Panc1 (cell line): ENCODE results near the gene ABCC10. TPM values are rescaled to one million over a fixed set of nuclear protein-coding genes. Genes with fewer than 3 reads are reported as not detected.

Source experiments
- ATAC-seq: fragments of 200-7000 bp; cut with Tn5 transposase; 2 replicates; pipeline ENCODE4 v1.9.1; 2020; ENCODE audit warnings: mild to moderate bottlenecking, moderate library complexity
- BruUV-seq: library from RNA; stranded (reverse); fragments of 400-500 nt; replicated peaks from 2 replicates; lab custom pipeline; 2021; lab: Mats Ljungman, UMichigan
- CTCF ChIA-PET: fragments of 300-600 bp; sonication (Branson Sonifier 250); formaldehyde crosslinking; loops from one replicate; lab custom pipeline; 2022; ENCODE audit warnings: antibody characterized with exemption; lab: Charles Lee
- POLR2A ChIA-PET: fragments of 300-600 bp; sonication (Branson Sonifier 250); formaldehyde crosslinking; loops from one replicate; lab custom pipeline; 2022; ENCODE audit warnings: antibody characterized with exemption; lab: Charles Lee
- DNase-seq: peaks from one replicate; pipeline ENCODE4 v3.0.0-alpha.2; 2010; ENCODE audit warnings: low read depth, low spot score
- H3K27ac ChIP-seq: 2 replicates; pipeline ENCODE4 v1.5.1; 2011; ENCODE audit warnings: mild to moderate bottlenecking, low read length, inconsistent platforms
- H3K27me3 ChIP-seq: fragments of 200-500 bp; sonication (Bioruptor generic); 2 replicates; pipeline ENCODE4 v1.6.0; 2014; ENCODE audit warnings: low read length, inconsistent platforms; ENCODE audit not compliant: control insufficient read depth, insufficient read depth
- H3K36me3 ChIP-seq: fragments of 200-500 bp; sonication (Bioruptor generic); 2 replicates; pipeline ENCODE4 v1.5.1; 2014; ENCODE audit warnings: inconsistent platforms, mild to moderate bottlenecking, low read length, moderate library complexity; ENCODE audit not compliant: control insufficient read depth, insufficient read depth
- H3K4me1 ChIP-seq: 2 replicates; pipeline ENCODE4 v1.5.1; 2011; ENCODE audit warnings: inconsistent platforms, mild to moderate bottlenecking, low read length, moderate library complexity; ENCODE audit not compliant: control insufficient read depth, insufficient read depth
- H3K4me3 ChIP-seq, 2 experiments: 2 replicates each; pipeline ENCODE4 v1.5.1; 2011 to 2012; ENCODE audit warnings: low read depth in 2 of 2, low read length in 2 of 2, mild to moderate bottlenecking in 2 of 2, inconsistent platforms in 1 of 2, moderate library complexity in 1 of 2
- H3K9me3 ChIP-seq: fragments of 200-500 bp; sonication (Bioruptor generic); 2 replicates; pipeline ENCODE4 v1.5.1; 2014; ENCODE audit warnings: low read depth, mild to moderate bottlenecking, inconsistent platforms, low read length, moderate library complexity; ENCODE audit not compliant: control insufficient read depth, insufficient read depth
- CTCF ChIP-seq: fragments of 450-650 bp; IDR thresholded peaks from 2 replicates; pipeline ENCODE4 v1.5.1; 2017; ENCODE audit warnings: mild to moderate bottlenecking
- POLR2AphosphoS5 ChIP-seq: IDR thresholded peaks from 2 replicates; pipeline ENCODE4 v1.6.1; 2012; ENCODE audit warnings: mild to moderate bottlenecking, low read depth, low read length, moderate library complexity
- REST ChIP-seq, 2 experiments: IDR thresholded peaks; 2 replicates each; pipeline ENCODE4 v1.6.1; 2011 to 2012; ENCODE audit warnings: low read depth in 2 of 2, control low read depth in 1 of 2, low read length in 1 of 2, mild to moderate bottlenecking in 1 of 2, moderate library complexity in 1 of 2; ENCODE audit not compliant: insufficient read depth in 1 of 2
- SIN3A ChIP-seq: IDR thresholded peaks from 2 replicates; pipeline ENCODE4 v1.6.1; 2012; ENCODE audit warnings: low read depth, mild to moderate bottlenecking, low read length, moderate library complexity, borderline replicate concordance; ENCODE audit not compliant: insufficient read depth
- TCF7L2 ChIP-seq: IDR thresholded peaks from 2 replicates; pipeline ENCODE4 v1.6.1; 2011; ENCODE audit warnings: mild to moderate bottlenecking, low read depth, low read length, inconsistent platforms
- in situ Hi-C: cut with HindIII; loops from 2 replicates; pipeline ENCODE4 v1.10.0; 2016; ENCODE audit warnings: low sequenced_read_pairs, low pct_unique_long_range_greater_than_20kb
- intact Hi-C: fragments of 100-400 bp; cut with micrococcal nuclease; formaldehyde crosslinking; loops from one replicate; pipeline ENCODE4 v1.10.0; 2022; ENCODE audit not compliant: unreplicated experiment
- total RNA-seq: library from RNA; stranded (reverse); gene quantifications from one replicate; pipeline ENCODE4 v1.2.1, GENCODE V29; 2021; ENCODE audit not compliant: unreplicated experiment

Gene ABCC10
- total RNA-seq, 1 experiment from 2014 or later = 52.7 TPM

GRCh38 chr6:43493230-43493629, 65.9 kb downstream of the ABCC10 start:
- no TSS peak for BruUV-seq
- ATAC-seq = no peak
- H3K27me3 ChIP-seq = no peaks in the 10 kb centered on the region
- POLR2A ChIA-PET = interaction anchor here (0.6 kb wide), 1 partner anchor 322 kb away, joined by 3 read pairs; no protein-coding TSS in a partner anchor
- TF ChIP-seq CTCF (no peak), SIN3A (no peak)
- no peaks in the 10 kb centered on the region for H3K9me3 ChIP-seq
- peaks cover 19% of the 10 kb centered on the region for H3K4me1 ChIP-seq
- no peak overlapping the region for H3K4me3 ChIP-seq
- in situ Hi-C loops (no loop called here), intact Hi-C loops (no loop called here)
- DNase-seq = no peak
- no peaks in the 10 kb centered on the region for H3K36me3 ChIP-seq
- no peak overlapping the region for H3K27ac ChIP-seq
- CTCF ChIA-PET = interaction anchor here (0.5 kb wide), 1 partner anchor 35 kb away, joined by 3 read pairs; no protein-coding TSS in a partner anchor

GRCh38 chr6:43493833-43494232, 66.5 kb downstream of the ABCC10 start:
- peaks cover 19% of the 10 kb centered on the region for H3K4me1 ChIP-seq
- POLR2A ChIA-PET = interaction anchor here (0.6 kb wide), 1 partner anchor 322 kb away, joined by 3 read pairs; no protein-coding TSS in a partner anchor
- no peak for ATAC-seq

More at GRCh38 chr6:43493833-43494232, 66.5 kb downstream of the ABCC10 start:
- Histone ChIP-seq H3K36me3 (no peaks in the 10 kb centered on the region), H3K27me3 (no peaks in the 10 kb centered on the region), H3K4me3 (no peak overlapping the region), H3K27ac (no peak overlapping the region), H3K9me3 (no peaks in the 10 kb centered on the region)
- DNase-seq = no peak
- no TSS peak for BruUV-seq
- CTCF ChIA-PET = interaction anchor here (0.5 kb wide), 1 partner anchor 35 kb away, joined by 3 read pairs; no protein-coding TSS in a partner anchor
- in situ Hi-C loops (no loop called here), intact Hi-C loops (no loop called here)
- TF ChIP-seq REST (IDR thresholded peaks at IDR 0.05; ENCODE audit: insufficient read depth in 1 of 2, low read depth in 2 of 2, low read length in 1 of 2) (no peak), CTCF (no peak), POLR2AphosphoS5 (no peak), TCF7L2 (no peak), SIN3A (no peak)
